SHP77 (cell line): Measurements from ENCODE around the gene FOXC2.

Source experiments
- DNase-seq, 2 experiments: peaks; one replicate each; lab custom pipeline; 2025; lab: John Stamatoyannopoulos, UW

FOXC2 gene

GRCh38 chr16:86566601-86566965 is at the start of gene FOXC2:
Gene FOXC2, plus strand, starts transcription at chr16:86566829. Its CDS starts 507 bp downstream, at chr16:86567336.
- DNase-seq = no peak

GRCh38 chr16:86517033-86517432 is 49.6 kb upstream of the FOXC2 start:
- DNase-seq = no peak

- DNase-seq = peak; percentile 29 to 52
Observed at GRCh38 chr16:86517652-86518258, 48.9 kb upstream of the FOXC2 start.

- no peak for DNase-seq
Observed at GRCh38 chr16:86519007-86519648, 47.5 kb upstream of the FOXC2 start.

GRCh38 chr16:86519649-86520316 is 46.8 kb upstream of the FOXC2 start:
- peak; percentile 3 to 49 for DNase-seq

- no peak for DNase-seq
Observed at GRCh38 chr16:86520317-86521210, 46.1 kb upstream of the FOXC2 start.

- no peak for DNase-seq
Observed at GRCh38 chr16:86521236-86522197, 45.1 kb upstream of the FOXC2 start.

- no peak for DNase-seq
Observed at GRCh38 chr16:86522634-86523033, 44.0 kb upstream of the FOXC2 start.

- no peak for DNase-seq
Observed at GRCh38 chr16:86523166-86523740, 43.4 kb upstream of the FOXC2 start.

GRCh38 chr16:86524029-86524428 is 42.6 kb upstream of the FOXC2 start:
- DNase-seq = no peak

- no peak for DNase-seq
Observed at GRCh38 chr16:86525696-86526095, 40.9 kb upstream of the FOXC2 start.

GRCh38 chr16:86527366-86527765 is 39.3 kb upstream of the FOXC2 start:
- no peak for DNase-seq

- no peak for DNase-seq
Observed at GRCh38 chr16:86528061-86528929, 38.3 kb upstream of the FOXC2 start.

- DNase-seq = no peak
Observed at GRCh38 chr16:86529160-86529559, 37.5 kb upstream of the FOXC2 start.

GRCh38 chr16:86530251-86531190 is 36.1 kb upstream of the FOXC2 start:
- no peak for DNase-seq

GRCh38 chr16:86531191-86531545 is 35.5 kb upstream of the FOXC2 start:
- no peak for DNase-seq

GRCh38 chr16:86531641-86532525 is 34.7 kb upstream of the FOXC2 start:
- DNase-seq = no peak

GRCh38 chr16:86532526-86532815 is 34.2 kb upstream of the FOXC2 start:
- no peak for DNase-seq
